Hepatocyte (in vitro differentiated cells): ENCODE data around the gene SKA2. TPM values are rescaled to one million over a fixed set of nuclear protein-coding genes. Genes with fewer than 3 reads are reported as not detected.

Source experiments
- DNase-seq: peaks from one replicate; pipeline ENCODE4 v3.0.0-alpha.2; 2016; ENCODE audit warnings: low spot score
- H2AFZ ChIP-seq: fragments of 200-600 bp; sonication (generic); 2 replicates; pipeline ENCODE4 v1.6.0; 2016; ENCODE audit warnings: antibody characterized with exemption, mild to moderate bottlenecking
- H3K27ac ChIP-seq: fragments of 200-600 bp; sonication (generic); 2 replicates; pipeline ENCODE4 v1.5.1; 2016; ENCODE audit warnings: mild to moderate bottlenecking
- H3K27me3 ChIP-seq: fragments of 200-600 bp; sonication (generic); 2 replicates; pipeline ENCODE4 v1.6.1; 2016
- H3K36me3 ChIP-seq: fragments of 200-600 bp; sonication (generic); replicated peaks from 2 replicates; pipeline ENCODE4 v1.5.1; 2016; ENCODE audit warnings: low read depth; ENCODE audit not compliant: insufficient read depth
- H3K4me1 ChIP-seq: fragments of 200-600 bp; sonication (generic); 2 replicates; pipeline ENCODE4 v1.5.1; 2016; ENCODE audit warnings: mild to moderate bottlenecking, moderate library complexity; ENCODE audit not compliant: insufficient read depth
- H3K4me2 ChIP-seq: fragments of 200-600 bp; sonication (generic); 2 replicates; pipeline ENCODE4 v1.6.0; 2016
- H3K4me3 ChIP-seq: fragments of 200-600 bp; sonication (generic); 2 replicates; pipeline ENCODE4 v1.5.1; 2016; ENCODE audit warnings: mild to moderate bottlenecking
- H3K79me2 ChIP-seq: fragments of 200-600 bp; sonication (generic); 2 replicates; pipeline ENCODE4 v1.6.0; 2017; ENCODE audit warnings: mild to moderate bottlenecking
- H3K9me2 ChIP-seq: fragments of 200-600 bp; sonication (generic); replicated peaks from 2 replicates; pipeline ENCODE4 v1.6.0; 2017; ENCODE audit warnings: mild to moderate bottlenecking; ENCODE audit not compliant: insufficient read depth
- H3K9me3 ChIP-seq: fragments of 200-600 bp; sonication (generic); 2 replicates; pipeline ENCODE4 v1.5.1; 2016; ENCODE audit warnings: low read depth, mild to moderate bottlenecking
- H4K20me1 ChIP-seq: fragments of 200-600 bp; sonication (generic); 2 replicates; pipeline ENCODE4 v1.6.0; 2016; ENCODE audit warnings: mild to moderate bottlenecking; ENCODE audit not compliant: insufficient read depth, poor library complexity, severe bottlenecking
- CTCF ChIP-seq: fragments of 200-600 bp; sonication (generic); IDR thresholded peaks from 2 replicates; pipeline ENCODE4 v1.5.1; 2016; ENCODE audit warnings: antibody characterized with exemption, mild to moderate bottlenecking; ENCODE audit not compliant: poor library complexity
- EZH2 ChIP-seq: fragments of 200-600 bp; sonication (generic); IDR thresholded peaks from 2 replicates; pipeline ENCODE4 v1.6.1; 2016; ENCODE audit warnings: antibody characterized with exemption, mild to moderate bottlenecking, borderline replicate concordance
- EZH2phosphoT487 ChIP-seq: fragments of 200-600 bp; sonication (generic); IDR thresholded peaks from one replicate; pipeline ENCODE4 v1.6.1; 2018; ENCODE audit warnings: antibody characterized with exemption, mild to moderate bottlenecking, low read depth, moderate library complexity; ENCODE audit not compliant: unreplicated experiment, severe bottlenecking
- WGBS: methylation state at CpG from one replicate; pipeline ENCODE4 v1.1.6; 2016; ENCODE audit warnings: low lambda C conversion rate; ENCODE audit errors: missing lambda C conversion rate; 5-methylcytosine and 5-hydroxymethylcytosine counted together
- polyA plus RNA-seq: library from polyadenylated mRNA; unstranded; fragments of >200 nt; fragmentation: Nextera tagmentation; extraction: Ambion mirVana; gene quantifications from 2 replicates; pipeline ENCODE4 v1.2.1, GENCODE V29; 2016
- total RNA-seq: library from RNA; depleted of rRNA; stranded (reverse); fragments of >200 nt; gene quantifications from 2 replicates; pipeline ENCODE4 v1.2.3, GENCODE V29; 2014

Gene SKA2
- total and polyA plus RNA-seq, 2 experiments from 2014 or later, result 27.0 to 52.8 TPM

- Histone ChIP-seq H3K9me2 (no peaks in the 10 kb centered on the region), H3K4me3 (no peak overlapping the region), H3K79me2 (peaks cover 25% of the 10 kb centered on the region), H3K4me1 (no peaks in the 10 kb centered on the region), H4K20me1 (no peaks in the 10 kb centered on the region), H3K27me3 (no peaks in the 10 kb centered on the region), H3K27ac (no peak overlapping the region), H3K36me3 (no peaks in the 10 kb centered on the region), H2AFZ (no peak overlapping the region), H3K4me2 (no peak overlapping the region), H3K9me3 (no peaks in the 10 kb centered on the region)
- WGBS, result 96% methylated on average over 7 of the region's 7 CpGs
- TF ChIP-seq EZH2, result no peak
- no peak for TF ChIP-seq CTCF
- no peak for DNase-seq
Measured at GRCh38 chr17:59108400-59109102, 46.4 kb downstream of the SKA2 start.

GRCh38 chr17:59107306-59107670, 47.7 kb downstream of the SKA2 start:
- H3K27ac ChIP-seq, result peak overlapping the region; percentile 65
- no peaks in the 10 kb centered on the region for H3K9me3 ChIP-seq
- DNase-seq, result no peak
- H3K4me2 ChIP-seq, result peak overlapping the region; percentile 79
- peak overlapping the region; percentile 35 for H3K4me3 ChIP-seq
- no peaks in the 10 kb centered on the region for H3K27me3 ChIP-seq
- TF ChIP-seq EZH2 (no peak), EZH2phosphoT487 (no peak), CTCF (no peak)
- peaks cover 32% of the 10 kb centered on the region for H3K79me2 ChIP-seq
- 8% methylated on average over 10 of the region's 10 CpGs for WGBS
- no peaks in the 10 kb centered on the region for H4K20me1 ChIP-seq
- no peaks in the 10 kb centered on the region for H3K9me2 ChIP-seq
- H2AFZ ChIP-seq, result peak overlapping the region; percentile 57
- no peaks in the 10 kb centered on the region for H3K36me3 ChIP-seq
- no peaks in the 10 kb centered on the region for H3K4me1 ChIP-seq

DNA sequence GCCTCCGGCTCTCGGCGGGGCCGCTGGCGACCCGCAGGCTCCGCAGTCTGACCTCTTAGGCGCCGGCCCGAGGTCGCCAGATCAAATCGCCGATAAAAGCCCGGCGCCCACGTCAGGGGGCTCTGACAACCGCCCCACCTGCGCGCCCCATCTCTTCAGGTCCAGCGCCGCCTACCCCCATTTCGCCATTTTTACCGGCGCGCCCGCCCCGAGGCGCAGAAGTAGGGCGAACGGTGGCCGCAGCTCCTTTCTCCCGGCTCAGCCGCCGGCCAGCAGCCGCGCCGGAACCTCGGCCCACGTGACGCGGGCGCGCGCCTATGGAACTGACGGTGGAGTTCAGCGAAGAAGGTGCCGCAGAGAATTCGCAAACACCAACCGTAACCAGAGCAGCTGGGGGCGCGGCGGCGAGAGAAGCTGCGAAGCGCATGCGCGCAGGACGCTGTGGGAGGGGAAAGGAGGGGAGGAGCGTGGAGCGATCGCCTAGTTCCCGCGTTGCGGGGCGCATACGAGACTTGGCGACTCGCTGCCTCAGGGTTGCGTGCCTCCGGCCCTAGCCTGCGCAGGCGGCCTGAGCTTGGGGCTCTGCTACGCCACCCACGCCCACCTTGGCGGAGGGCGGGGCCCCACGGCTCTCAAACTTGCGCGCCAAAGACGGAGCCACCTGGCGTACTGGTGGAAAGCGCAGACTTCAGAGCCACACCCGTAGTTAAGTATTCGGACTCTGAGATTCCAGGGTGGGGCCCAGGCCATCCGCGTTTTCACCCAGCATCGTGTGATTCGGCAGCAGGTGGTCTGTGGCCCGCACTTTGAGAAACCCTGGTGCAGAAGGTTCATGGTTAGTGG, 48.3 kb downstream of the SKA2 start, which contains the start of gene TRIM37:
TRIM37 (minus strand) TSS at position 418 of the 843 bp plus-strand sequence. CDS start 419 bp downstream, outside the sequence.
- peak within 1 kb of the TSS; percentile 79 for H3K27ac ChIP-seq
- DNase-seq, result peak; percentile 99
- peaks cover 36% of the 10 kb centered on the region for H3K79me2 ChIP-seq
- H3K9me3 ChIP-seq, result no peaks in the 10 kb centered on the region
- no peaks in the 10 kb centered on the region for H3K36me3 ChIP-seq
- peak within 1 kb of the TSS; percentile 79 for H3K4me2 ChIP-seq
- H3K4me3 ChIP-seq, result peak within 1 kb of the TSS; percentile 59
- no peaks in the 10 kb centered on the region for H3K27me3 ChIP-seq
- H3K4me1 ChIP-seq, result no peaks in the 10 kb centered on the region
- H2AFZ ChIP-seq, result peak within 1 kb of the TSS; percentile 74
- H4K20me1 ChIP-seq, result no peaks in the 10 kb centered on the region
- 1% methylated on average over 81 of the region's 89 CpGs for WGBS
- H3K9me2 ChIP-seq, result no peaks in the 10 kb centered on the region
- TF ChIP-seq EZH2phosphoT487 (no peak), EZH2 (no peak), CTCF (no peak)
